Ishikawa (cell line): Measurements from ENCODE around the gene KDM1A.

Source experiments
- CEBPB ChIP-seq: IDR thresholded peaks from 2 replicates; pipeline ENCODE4 v1.6.1; 2012
- CREB1 ChIP-seq: IDR thresholded peaks from 2 replicates; pipeline ENCODE4 v1.6.1; 2012; ENCODE audit warnings: low read depth
- EGR1 ChIP-seq: IDR thresholded peaks from 2 replicates; pipeline ENCODE4 v1.6.1; 2012
- EP300 ChIP-seq: IDR thresholded peaks from 2 replicates; pipeline ENCODE4 v1.6.1; 2012; ENCODE audit warnings: borderline replicate concordance
- FOXM1 ChIP-seq: IDR thresholded peaks from 2 replicates; pipeline ENCODE4 v1.6.1; 2012; ENCODE audit warnings: low read depth, borderline replicate concordance
- NFIC ChIP-seq: IDR thresholded peaks from 2 replicates; pipeline ENCODE4 v1.6.1; 2012
- RAD21 ChIP-seq: IDR thresholded peaks from 2 replicates; pipeline ENCODE4 v1.6.1; 2012; ENCODE audit warnings: low read depth
- TAF1 ChIP-seq: IDR thresholded peaks from 2 replicates; pipeline ENCODE4 v1.6.1; 2012; ENCODE audit warnings: low read depth, mild to moderate bottlenecking
- TCF12 ChIP-seq: IDR thresholded peaks from 2 replicates; pipeline ENCODE4 v1.6.1; 2012; ENCODE audit warnings: low read depth
- TEAD4 ChIP-seq: IDR thresholded peaks from 2 replicates; pipeline ENCODE4 v1.6.1; 2012
- YY1 ChIP-seq: IDR thresholded peaks from 2 replicates; pipeline ENCODE4 v1.6.1; 2012; ENCODE audit warnings: low read depth
- ZBTB7A ChIP-seq: IDR thresholded peaks from 2 replicates; pipeline ENCODE4 v1.6.1; 2012; ENCODE audit warnings: low read depth
- TF ChIP-seq, protein P1 (sequence below): IDR thresholded peaks from 2 replicates; pipeline ENCODE4 v1.6.1; 2012
- TF ChIP-seq, protein P2 (sequence below): IDR thresholded peaks from 2 replicates; pipeline ENCODE4 v1.6.1; 2012
- TF ChIP-seq, protein P3 (sequence below): IDR thresholded peaks from 2 replicates; pipeline ENCODE4 v1.6.1; 2012; ENCODE audit warnings: low read depth, mild to moderate bottlenecking

KDM1A gene

GRCh38 chr1:23021834-23022233, 2.6 kb downstream of the KDM1A start:
- TF ChIP-seq CEBPB = no peak
- TF ChIP-seq, protein P1, sequence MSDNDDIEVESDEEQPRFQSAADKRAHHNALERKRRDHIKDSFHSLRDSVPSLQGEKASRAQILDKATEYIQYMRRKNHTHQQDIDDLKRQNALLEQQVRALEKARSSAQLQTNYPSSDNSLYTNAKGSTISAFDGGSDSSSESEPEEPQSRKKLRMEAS = no peak
- TF ChIP-seq TAF1 = no peak
- TF ChIP-seq FOXM1 = no peak

DNA sequence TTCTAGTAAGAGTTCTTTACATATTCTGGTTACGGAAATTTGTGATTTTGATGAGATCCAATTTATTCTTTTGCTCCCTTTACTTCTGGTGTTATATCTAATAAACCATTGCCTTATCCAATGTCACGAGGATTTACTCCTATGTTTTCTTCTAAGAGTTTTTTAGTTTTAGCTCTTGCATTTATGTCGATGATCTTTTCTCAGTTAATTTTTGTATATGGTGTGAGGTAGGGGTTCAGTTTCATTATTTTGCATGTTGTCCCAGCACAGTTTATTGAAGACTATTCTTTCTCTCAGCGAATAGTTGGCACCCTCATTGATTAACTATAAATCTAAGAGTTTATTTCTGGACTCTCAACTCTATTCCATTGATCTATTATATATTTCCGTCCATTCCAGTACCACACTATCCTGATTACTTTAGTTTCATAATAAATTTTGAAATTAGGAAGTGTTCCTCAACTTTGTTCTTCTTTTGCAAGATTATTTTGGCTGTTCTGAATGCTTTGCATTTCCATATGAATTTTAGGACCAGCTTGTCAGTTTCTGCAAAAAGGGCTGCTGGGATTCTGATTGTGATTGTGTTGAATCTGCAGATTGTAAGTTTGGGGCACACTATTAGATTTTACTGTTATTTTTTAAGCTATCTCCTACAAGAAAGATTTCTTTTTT, 4.0 kb downstream of the KDM1A start:
- no peak for TF ChIP-seq RAD21
- no peak for TF ChIP-seq TAF1
- TF ChIP-seq FOXM1 = no peak
- TF ChIP-seq CEBPB = no peak
- no peak for TF ChIP-seq TCF12
- no peak for TF ChIP-seq ZBTB7A
- no peak for TF ChIP-seq EP300

GRCh38 chr1:23026568-23026967, 7.3 kb downstream of the KDM1A start:
- no peak for TF ChIP-seq RAD21
- no peak for TF ChIP-seq NFIC
- TF ChIP-seq, protein P2, sequence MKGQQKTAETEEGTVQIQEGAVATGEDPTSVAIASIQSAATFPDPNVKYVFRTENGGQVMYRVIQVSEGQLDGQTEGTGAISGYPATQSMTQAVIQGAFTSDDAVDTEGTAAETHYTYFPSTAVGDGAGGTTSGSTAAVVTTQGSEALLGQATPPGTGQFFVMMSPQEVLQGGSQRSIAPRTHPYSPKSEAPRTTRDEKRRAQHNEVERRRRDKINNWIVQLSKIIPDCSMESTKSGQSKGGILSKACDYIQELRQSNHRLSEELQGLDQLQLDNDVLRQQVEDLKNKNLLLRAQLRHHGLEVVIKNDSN = no peak
- TF ChIP-seq, protein P3, sequence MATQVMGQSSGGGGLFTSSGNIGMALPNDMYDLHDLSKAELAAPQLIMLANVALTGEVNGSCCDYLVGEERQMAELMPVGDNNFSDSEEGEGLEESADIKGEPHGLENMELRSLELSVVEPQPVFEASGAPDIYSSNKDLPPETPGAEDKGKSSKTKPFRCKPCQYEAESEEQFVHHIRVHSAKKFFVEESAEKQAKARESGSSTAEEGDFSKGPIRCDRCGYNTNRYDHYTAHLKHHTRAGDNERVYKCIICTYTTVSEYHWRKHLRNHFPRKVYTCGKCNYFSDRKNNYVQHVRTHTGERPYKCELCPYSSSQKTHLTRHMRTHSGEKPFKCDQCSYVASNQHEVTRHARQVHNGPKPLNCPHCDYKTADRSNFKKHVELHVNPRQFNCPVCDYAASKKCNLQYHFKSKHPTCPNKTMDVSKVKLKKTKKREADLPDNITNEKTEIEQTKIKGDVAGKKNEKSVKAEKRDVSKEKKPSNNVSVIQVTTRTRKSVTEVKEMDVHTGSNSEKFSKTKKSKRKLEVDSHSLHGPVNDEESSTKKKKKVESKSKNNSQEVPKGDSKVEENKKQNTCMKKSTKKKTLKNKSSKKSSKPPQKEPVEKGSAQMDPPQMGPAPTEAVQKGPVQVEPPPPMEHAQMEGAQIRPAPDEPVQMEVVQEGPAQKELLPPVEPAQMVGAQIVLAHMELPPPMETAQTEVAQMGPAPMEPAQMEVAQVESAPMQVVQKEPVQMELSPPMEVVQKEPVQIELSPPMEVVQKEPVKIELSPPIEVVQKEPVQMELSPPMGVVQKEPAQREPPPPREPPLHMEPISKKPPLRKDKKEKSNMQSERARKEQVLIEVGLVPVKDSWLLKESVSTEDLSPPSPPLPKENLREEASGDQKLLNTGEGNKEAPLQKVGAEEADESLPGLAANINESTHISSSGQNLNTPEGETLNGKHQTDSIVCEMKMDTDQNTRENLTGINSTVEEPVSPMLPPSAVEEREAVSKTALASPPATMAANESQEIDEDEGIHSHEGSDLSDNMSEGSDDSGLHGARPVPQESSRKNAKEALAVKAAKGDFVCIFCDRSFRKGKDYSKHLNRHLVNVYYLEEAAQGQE = no peak
- no peak for TF ChIP-seq TCF12
- TF ChIP-seq, protein P1 = no peak
- TF ChIP-seq CEBPB = no peak
- no peak for TF ChIP-seq CREB1
- no peak for TF ChIP-seq YY1

DNA sequence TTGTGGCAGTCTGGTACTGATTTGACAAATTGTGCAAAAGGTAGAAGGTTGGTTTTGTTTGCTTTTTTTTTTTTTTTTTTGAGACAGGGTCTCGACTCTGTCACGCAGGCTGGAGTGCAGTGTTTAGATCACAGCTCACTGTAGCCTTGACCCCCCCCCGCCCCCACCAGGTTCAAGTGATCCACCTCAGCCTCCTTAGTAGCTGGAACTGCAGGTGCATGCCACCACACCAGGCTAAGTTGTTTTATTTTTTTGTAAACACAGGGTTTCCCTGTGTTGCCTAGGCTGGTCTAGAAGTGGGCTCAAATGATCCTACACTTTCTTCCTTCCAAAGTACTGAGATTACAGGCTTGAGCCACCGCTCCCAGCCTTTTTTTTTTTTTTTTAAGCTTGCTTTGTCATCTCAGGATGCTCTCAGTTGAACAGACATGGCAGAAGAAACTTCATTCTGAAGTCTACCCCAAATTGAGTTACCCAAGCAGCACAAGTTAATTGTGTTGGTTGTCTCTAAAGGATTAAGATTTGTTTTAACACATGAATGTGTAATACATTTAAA, 8.2 kb downstream of the KDM1A start:
- TF ChIP-seq FOXM1 (no peak), TCF12 (no peak), CEBPB (no peak), EGR1 (no peak)
- TF ChIP-seq, protein P2 = no peak

DNA sequence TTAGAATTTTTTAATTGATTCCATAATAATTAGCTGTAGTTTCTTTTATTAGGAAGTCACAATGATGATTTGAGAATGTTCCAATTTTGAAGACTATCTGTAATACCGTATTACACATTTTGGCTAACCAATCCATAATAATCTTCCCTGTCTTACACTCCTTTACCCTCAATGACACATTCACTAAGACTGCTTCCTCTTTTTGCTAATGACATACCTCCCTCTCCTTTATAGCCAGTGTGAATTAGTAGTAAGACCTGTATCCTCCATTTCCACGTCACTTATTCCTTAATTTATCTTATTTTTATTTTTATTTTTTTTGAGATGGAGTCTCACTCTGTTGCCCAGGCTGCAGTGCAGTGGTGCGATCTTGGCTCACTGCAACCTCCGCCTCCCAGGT, 10.1 kb downstream of the KDM1A start:
- TF ChIP-seq NFIC (no peak), TEAD4 (no peak), ZBTB7A (no peak), FOXM1 (no peak), YY1 (no peak), EGR1 (no peak), RAD21 (no peak), CREB1 (no peak), TCF12 (no peak), CEBPB (no peak), EP300 (no peak), TAF1 (no peak)
- TF ChIP-seq, protein P3 = no peak
- TF ChIP-seq, protein P2 = no peak
- TF ChIP-seq, protein P1 = no peak
